Kidney epithelial cell (primary cell): ENCODE data around the gene TRMT44. TPM values are rescaled to one million over a fixed set of nuclear protein-coding genes. Genes with fewer than 3 reads are reported as not detected.
"Not testable (repeated sequence)": the region's sequence is repeated elsewhere in the genome, so short reads cannot be mapped to it uniquely, and the experiment has no call there.

Source experiments
- DNase-seq: peaks from one replicate; pipeline ENCODE4 v3.0.0-alpha.2; 2010; ENCODE audit warnings: low read depth
- H3K27me3 ChIP-seq: 2 replicates; pipeline ENCODE4 v1.6.0; 2011; ENCODE audit warnings: low read length; ENCODE audit not compliant: control insufficient read depth, insufficient read depth
- H3K36me3 ChIP-seq: 2 replicates; pipeline ENCODE4 v1.5.1; 2011; ENCODE audit warnings: low read length; ENCODE audit not compliant: control insufficient read depth, insufficient read depth
- H3K4me3 ChIP-seq: 2 replicates; pipeline ENCODE4 v1.5.1; 2011; ENCODE audit warnings: low read depth, mild to moderate bottlenecking, control low read depth, low read length
- total RNA-seq: library from RNA; depleted of rRNA; stranded (reverse); fragments of >200 nt; gene quantifications from 2 replicates; pipeline ENCODE4 v1.2.3, GENCODE V29; 2015
- TF ChIP-seq, protein P1 (sequence below): IDR thresholded peaks from 2 replicates; pipeline ENCODE4 v1.5.1; 2011; ENCODE audit warnings: mild to moderate bottlenecking, moderate library complexity, low read length, control low read depth, inconsistent platforms; ENCODE audit not compliant: insufficient read depth, poor library complexity, severe bottlenecking

The TRMT44 gene
- total RNA-seq, 1 donor from 2014 or later, result 22.8 TPM

DNA sequence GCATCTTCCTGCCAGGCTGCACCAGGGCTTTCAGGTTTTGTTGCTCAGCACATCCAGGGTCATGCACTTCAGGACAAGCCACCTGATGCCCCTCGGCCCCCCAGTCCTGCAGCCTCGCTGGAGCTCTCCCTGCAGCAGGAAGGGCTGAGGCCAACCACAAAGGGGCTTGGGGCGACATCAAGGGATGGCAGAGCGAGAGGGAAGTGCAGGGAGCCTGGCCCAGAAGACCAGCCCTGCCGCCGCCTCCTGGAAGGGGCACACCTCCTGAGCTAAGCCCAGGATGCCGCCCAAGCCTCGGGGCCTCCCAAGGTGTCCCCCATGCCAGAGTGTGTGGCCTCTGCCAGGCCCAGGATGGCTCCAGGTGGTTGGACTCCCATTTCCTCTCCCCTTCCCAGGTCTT lies 37.1 kb downstream of the TRMT44 start:
- Histone ChIP-seq H3K27me3 (no peaks in the 10 kb centered on the region), H3K36me3 (no peaks in the 10 kb centered on the region), H3K4me3 (no peak overlapping the region)
- TF ChIP-seq, protein P1, sequence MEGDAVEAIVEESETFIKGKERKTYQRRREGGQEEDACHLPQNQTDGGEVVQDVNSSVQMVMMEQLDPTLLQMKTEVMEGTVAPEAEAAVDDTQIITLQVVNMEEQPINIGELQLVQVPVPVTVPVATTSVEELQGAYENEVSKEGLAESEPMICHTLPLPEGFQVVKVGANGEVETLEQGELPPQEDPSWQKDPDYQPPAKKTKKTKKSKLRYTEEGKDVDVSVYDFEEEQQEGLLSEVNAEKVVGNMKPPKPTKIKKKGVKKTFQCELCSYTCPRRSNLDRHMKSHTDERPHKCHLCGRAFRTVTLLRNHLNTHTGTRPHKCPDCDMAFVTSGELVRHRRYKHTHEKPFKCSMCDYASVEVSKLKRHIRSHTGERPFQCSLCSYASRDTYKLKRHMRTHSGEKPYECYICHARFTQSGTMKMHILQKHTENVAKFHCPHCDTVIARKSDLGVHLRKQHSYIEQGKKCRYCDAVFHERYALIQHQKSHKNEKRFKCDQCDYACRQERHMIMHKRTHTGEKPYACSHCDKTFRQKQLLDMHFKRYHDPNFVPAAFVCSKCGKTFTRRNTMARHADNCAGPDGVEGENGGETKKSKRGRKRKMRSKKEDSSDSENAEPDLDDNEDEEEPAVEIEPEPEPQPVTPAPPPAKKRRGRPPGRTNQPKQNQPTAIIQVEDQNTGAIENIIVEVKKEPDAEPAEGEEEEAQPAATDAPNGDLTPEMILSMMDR, result no peak
- DNase-seq, result no peak

DNA sequence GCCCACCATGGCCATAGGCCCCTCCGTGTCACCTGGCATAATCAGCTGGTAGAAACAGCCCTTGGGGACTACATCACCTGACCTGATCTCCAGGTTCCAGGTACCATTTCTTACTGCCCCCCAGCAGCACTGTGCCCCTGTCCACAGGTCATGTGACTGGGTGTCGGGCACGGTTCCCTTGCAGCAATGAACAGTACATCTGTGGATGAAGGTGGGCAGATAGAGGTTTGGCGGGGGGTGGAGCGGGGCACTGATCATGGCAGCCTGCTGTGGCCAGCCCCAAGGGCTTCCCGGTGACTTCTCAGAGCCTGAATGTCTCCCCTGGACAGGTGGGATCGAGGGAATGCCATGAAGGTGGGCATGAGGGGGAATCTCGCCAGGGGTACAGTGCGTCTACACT lies 37.8 kb downstream of the TRMT44 start:
- no peak overlapping the region for H3K4me3 ChIP-seq
- DNase-seq, result no peak
- TF ChIP-seq, protein P1, result no peak
- H3K36me3 ChIP-seq, result no peaks in the 10 kb centered on the region
- H3K27me3 ChIP-seq, result no peaks in the 10 kb centered on the region

DNA sequence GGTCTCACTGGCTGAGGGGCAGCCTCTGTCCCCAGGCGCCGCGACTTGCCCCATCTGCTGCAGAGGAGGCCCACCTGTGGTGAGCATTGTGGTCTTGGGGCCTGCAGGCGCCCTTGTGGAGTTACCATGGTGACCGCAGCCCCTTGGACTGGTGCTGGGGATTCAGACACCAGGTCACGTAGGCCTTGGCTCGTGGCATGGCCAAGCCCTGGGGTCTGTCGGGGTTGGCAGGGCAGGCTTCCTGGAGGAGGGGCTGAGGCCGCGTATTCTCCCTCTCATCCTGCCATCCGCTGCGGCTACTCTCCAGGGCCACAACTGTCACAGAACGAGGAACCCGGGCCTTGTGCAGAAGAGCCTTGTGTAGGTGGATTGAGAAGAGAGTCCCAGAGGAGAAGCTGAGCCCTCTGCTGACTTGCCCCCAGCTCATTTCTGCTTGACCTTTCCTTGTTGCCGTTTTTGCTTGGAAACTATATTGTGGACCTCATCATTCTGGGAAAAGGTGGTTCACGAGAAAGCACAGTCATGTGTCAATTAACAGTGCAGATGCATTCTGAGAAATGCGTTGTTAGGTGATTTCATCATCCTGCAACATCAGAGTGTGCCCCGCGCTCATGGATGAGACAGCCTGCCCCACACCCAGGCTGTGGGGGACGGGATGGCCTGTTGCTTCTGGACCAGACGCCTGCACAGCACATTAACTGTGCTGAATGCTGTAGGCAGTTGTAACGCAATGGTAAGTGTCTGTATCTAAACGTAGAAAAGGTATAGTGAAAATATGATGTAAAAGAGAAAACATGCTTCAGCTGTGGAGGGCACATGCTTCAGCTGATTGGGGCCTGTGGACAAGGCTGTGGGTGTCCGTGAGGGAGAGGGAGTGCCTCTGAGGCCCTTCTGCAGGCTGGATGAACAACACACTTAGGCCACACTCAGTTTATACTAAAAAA lies 38.5 kb downstream of the TRMT44 start:
- Histone ChIP-seq H3K27me3 (no peaks in the 10 kb centered on the region), H3K36me3 (no peaks in the 10 kb centered on the region), H3K4me3 (no peak overlapping the region)
- DNase-seq, result no peak
- TF ChIP-seq, protein P1, result no peak

DNA sequence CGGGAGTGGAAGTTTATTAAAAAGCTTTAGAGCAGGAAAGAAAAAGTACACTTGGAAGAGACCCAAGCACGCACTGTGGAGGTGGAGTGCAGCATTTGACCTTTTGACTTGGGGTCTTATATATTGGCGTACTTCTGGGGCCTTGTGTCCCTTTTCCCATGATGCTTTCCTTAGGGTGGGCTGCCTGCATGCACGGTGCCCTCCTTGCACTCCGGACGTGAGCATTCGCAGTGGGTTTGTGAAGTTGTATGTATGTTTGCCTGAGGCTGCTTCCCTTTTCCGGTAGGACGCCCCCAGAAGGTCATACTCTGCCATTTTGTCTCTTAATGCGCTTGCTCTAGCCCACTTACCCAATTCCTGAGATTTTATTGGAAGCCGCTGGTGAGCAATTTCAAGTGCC lies 39.6 kb downstream of the TRMT44 start:
- TF ChIP-seq, protein P1, result no peak
- DNase-seq, result no peak

DNA sequence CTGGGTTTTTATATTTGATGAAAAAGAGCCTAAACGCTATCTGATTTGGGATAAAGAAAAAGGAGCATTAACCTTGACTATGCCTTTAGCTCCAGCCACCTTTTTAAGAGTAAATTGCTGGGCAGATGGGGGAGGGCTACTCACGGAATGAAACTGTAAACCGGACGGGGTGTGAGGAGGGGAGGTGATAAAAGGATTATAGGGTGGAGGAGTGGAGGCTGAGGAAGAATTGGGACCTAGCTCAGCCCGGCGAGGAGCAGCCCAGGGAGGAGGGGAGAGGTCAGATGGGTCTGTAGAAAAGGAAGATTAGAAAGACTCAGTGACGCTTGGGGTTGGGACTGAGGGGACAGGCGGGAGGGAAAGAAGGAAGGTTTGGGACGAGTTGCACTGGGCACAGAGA lies 46.1 kb downstream of the TRMT44 start:
- H3K36me3 ChIP-seq, H3K27me3 ChIP-seq, H3K4me3 ChIP-seq, DNase-seq: not testable (repeated sequence)

More for the DNA sequence above, 39.6 kb downstream of the TRMT44 start:
- Histone ChIP-seq H3K27me3 (no peaks in the 10 kb centered on the region), H3K36me3 (no peaks in the 10 kb centered on the region), H3K4me3 (no peak overlapping the region)

DNA sequence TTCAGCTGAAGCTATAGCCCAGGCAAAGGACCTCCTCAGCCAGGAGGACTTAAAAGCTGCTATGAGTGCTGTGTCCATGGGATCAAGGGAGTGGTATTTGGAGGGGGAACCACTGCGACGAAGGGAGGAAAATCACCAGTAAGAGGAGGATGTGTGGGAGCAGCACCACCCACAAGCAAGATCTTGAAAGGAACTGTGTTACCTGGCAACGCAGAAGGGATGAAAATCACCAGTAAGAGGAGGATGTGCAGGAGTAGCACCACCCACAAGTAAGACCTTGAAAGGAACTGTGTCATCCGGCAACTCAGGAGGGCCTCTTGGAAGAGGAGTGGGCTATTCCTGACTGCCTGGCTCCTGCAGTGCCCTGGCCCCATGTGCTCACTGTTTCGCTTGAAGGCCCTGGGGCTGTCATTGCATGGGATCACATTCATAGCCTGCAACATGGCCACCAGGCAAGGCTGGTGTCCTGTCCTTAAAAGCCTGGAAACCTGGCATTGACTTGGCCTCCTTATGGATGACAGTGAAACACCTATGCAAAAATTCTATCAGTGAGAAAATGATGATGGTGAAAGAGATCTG lies 48.3 kb downstream of the TRMT44 start:
- TF ChIP-seq, protein P1, result no peak
- Histone ChIP-seq H3K4me3 (no peak overlapping the region), H3K27me3 (no peaks in the 10 kb centered on the region), H3K36me3 (no peaks in the 10 kb centered on the region)
- DNase-seq, result no peak

DNA sequence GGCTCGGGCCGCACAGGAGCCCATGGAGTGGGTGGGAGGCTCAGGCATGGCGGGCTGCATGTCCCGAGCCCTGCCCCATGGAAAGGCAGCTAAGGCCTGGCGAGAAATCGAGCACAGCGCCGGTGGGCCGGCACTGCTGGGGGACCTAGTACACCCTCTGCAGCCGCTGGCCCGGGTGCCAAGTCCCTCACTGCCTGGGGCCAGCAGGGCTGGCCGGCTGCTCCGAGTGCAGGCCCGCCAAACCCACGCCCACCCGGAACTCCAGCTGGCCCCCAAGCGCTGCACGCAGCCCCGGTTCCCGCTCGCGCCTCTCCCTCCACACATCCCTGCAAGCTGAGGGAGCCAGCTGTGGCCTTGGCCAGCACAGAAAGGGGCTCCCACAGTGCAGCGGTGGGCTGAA lies 50.9 kb downstream of the TRMT44 start:
- H3K27me3 ChIP-seq, H3K4me3 ChIP-seq, H3K36me3 ChIP-seq, DNase-seq: not testable (repeated sequence)
